Endothelial cell of umbilical vein (primary cell): ENCODE results near the gene CHSY1.

Source experiments
- EZH2 ChIP-seq: IDR thresholded peaks from 2 replicates; pipeline ENCODE4 v1.6.1; 2012; ENCODE audit warnings: borderline replicate concordance, low read depth, mild to moderate bottlenecking, moderate library complexity, low read length, inconsistent platforms; ENCODE audit not compliant: severe bottlenecking
- GATA2 ChIP-seq: IDR thresholded peaks from 2 replicates; pipeline ENCODE4 v1.7.0; 2011; ENCODE audit warnings: low read depth, mild to moderate bottlenecking, moderate library complexity, mixed read lengths, low read length; ENCODE audit not compliant: insufficient read length, insufficient read depth
- JUN ChIP-seq: IDR thresholded peaks from 2 replicates; pipeline ENCODE4 v1.6.1; 2011; ENCODE audit warnings: borderline replicate concordance, low read depth; ENCODE audit not compliant: insufficient read length, insufficient read depth
- POLR2A ChIP-seq: IDR thresholded peaks from 2 replicates; pipeline ENCODE4 v1.6.1; 2012; ENCODE audit warnings: low read depth, mild to moderate bottlenecking, control low read depth, low read length
- POLR2AphosphoS5 ChIP-seq: IDR thresholded peaks from 2 replicates; pipeline ENCODE4 v1.6.1; 2012; ENCODE audit warnings: low read depth, mild to moderate bottlenecking, control low read depth, low read length, moderate library complexity; ENCODE audit not compliant: insufficient read depth
- TF ChIP-seq, protein P1 (sequence below): IDR thresholded peaks from 2 replicates; pipeline ENCODE4 v1.6.1; 2011; ENCODE audit not compliant: insufficient read depth, insufficient read length
- TF ChIP-seq, protein P2 (sequence below), 2 donors: IDR thresholded peaks; 1 replicate in 1 of 2; 2 replicates in 1 of 2; pipeline ENCODE4 v1.5.1; 2011; ENCODE audit warnings: low read length in 2 of 2, mild to moderate bottlenecking in 2 of 2, moderate library complexity in 2 of 2, control low read depth in 1 of 2, inconsistent platforms in 1 of 2, low read depth in 1 of 2; ENCODE audit not compliant: insufficient read depth in 1 of 2; ENCODE audit errors: extremely low read depth in 1 of 2

DNA sequence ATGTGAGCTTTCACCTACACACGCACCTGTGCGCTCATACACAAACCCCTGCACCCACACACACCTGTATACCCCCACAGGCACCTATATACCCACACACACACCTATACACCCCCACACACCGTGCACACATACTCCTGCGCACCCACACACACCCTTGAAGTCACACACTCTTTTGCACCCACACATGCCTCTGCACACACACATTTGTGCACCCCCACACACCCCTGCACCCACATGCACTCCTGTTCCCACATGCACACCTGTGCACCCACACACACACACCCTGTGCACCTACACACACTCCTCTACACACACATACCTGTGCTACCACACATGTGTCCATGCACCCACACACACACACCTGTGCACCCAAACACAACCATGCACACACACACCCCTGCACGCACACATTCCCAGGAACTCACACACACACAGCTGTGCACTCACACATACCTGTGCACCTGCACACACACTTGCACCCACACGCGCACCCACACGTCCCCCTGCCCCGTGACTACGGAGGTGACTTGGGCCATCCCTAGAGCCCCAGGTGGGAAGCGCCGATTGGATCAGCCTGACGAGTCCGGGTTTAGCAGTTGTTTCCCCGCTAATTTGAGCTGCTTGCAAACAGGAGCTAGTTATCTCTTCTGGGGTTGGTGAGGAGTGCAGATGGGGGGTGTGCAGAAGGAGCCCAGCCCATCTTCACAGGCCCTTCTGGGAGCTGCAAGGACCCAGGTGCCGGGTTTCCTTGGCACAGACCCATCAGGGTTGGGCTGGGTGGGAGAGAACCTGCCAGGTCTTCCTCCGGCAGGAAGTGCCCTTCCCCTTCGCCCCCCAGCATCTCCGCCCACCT, 97.8 kb downstream of the CHSY1 start:
- TF ChIP-seq, protein P1, sequence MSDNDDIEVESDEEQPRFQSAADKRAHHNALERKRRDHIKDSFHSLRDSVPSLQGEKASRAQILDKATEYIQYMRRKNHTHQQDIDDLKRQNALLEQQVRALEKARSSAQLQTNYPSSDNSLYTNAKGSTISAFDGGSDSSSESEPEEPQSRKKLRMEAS: no peak
- TF ChIP-seq JUN: no peak
- TF ChIP-seq, protein P2, sequence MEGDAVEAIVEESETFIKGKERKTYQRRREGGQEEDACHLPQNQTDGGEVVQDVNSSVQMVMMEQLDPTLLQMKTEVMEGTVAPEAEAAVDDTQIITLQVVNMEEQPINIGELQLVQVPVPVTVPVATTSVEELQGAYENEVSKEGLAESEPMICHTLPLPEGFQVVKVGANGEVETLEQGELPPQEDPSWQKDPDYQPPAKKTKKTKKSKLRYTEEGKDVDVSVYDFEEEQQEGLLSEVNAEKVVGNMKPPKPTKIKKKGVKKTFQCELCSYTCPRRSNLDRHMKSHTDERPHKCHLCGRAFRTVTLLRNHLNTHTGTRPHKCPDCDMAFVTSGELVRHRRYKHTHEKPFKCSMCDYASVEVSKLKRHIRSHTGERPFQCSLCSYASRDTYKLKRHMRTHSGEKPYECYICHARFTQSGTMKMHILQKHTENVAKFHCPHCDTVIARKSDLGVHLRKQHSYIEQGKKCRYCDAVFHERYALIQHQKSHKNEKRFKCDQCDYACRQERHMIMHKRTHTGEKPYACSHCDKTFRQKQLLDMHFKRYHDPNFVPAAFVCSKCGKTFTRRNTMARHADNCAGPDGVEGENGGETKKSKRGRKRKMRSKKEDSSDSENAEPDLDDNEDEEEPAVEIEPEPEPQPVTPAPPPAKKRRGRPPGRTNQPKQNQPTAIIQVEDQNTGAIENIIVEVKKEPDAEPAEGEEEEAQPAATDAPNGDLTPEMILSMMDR (IDR thresholded peaks at IDR 0.05; ENCODE audit: extremely low read depth in 1 of 2, insufficient read depth in 1 of 2, low read depth in 1 of 2, low read length in 2 of 2): no peak
- TF ChIP-seq POLR2A: no peak
- no peak for TF ChIP-seq EZH2
- TF ChIP-seq GATA2: no peak
- no peak for TF ChIP-seq POLR2AphosphoS5
